ENCODE measurements around the gene IGSF21.

IGSF21 gene

GRCh38 chr1:18422076-18422777 is 314.6 kb downstream of the IGSF21 start:
- TF ChIP-seq CTCF (IDR thresholded peaks at IDR 0.05; ENCODE audit: low read length, missing control alignments): no peak
- H3K4me3 ChIP-seq (replicated peaks; ENCODE audit: low read depth, low read length): no peak overlapping the region
- DNase-seq (ENCODE audit: low read depth): no peak

- no peak overlapping the region for H3K4me3 ChIP-seq (replicated peaks; ENCODE audit: low read depth, low read length)
- no peak for DNase-seq (ENCODE audit: low read depth)
- no peak for TF ChIP-seq CTCF (IDR thresholded peaks at IDR 0.05; ENCODE audit: low read length, missing control alignments)
Observed at GRCh38 chr1:18422954-18423353, 315.4 kb downstream of the IGSF21 start.

GRCh38 chr1:18426580-18426979 is 319.0 kb downstream of the IGSF21 start:
- DNase-seq (ENCODE audit: low read depth): no peak
- TF ChIP-seq CTCF (IDR thresholded peaks at IDR 0.05; ENCODE audit: low read length, missing control alignments): no peak
- no peak overlapping the region for H3K4me3 ChIP-seq (replicated peaks; ENCODE audit: low read depth, low read length)

All from fibroblast of pulmonary artery (primary cell).